Globus pallidus (tissue), 1 donor: Measurements from ENCODE around the gene KRTAP6-3.

Source experiments
- DNase-seq: peaks from one replicate; pipeline ENCODE4 v3.0.0-alpha.2; 2015; ENCODE audit warnings: low spot score

Gene KRTAP6-3, protein sequence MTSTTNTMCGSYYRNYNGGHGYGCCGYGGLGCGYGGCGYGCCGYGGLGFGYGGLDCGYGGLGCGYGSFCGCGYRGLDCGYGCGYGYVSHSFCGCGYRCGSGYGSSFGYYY

DNA sequence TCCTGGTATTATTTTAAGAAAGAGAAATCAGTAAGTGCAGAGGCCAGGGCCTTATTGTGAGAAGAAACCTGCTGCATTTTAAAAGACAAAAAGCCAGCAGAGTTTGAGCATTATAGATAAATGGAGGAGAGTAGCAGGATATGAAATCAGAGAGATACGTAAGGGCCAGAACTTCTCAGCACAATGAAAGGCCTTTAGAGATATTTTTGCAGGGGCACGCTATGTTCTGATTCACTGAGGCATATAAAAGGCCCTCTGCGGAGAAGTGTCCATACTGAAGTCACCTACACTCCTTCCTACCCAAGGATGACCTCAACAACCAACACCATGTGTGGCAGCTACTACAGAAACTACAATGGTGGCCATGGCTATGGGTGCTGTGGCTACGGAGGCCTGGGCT, at the start of gene KRTAP6-3:
TSS of gene KRTAP6-3 (plus strand) at position 301 of the 400 bp plus-strand sequence. CDS start at position 307, 6 bp downstream.
- DNase-seq = no peak

DNA sequence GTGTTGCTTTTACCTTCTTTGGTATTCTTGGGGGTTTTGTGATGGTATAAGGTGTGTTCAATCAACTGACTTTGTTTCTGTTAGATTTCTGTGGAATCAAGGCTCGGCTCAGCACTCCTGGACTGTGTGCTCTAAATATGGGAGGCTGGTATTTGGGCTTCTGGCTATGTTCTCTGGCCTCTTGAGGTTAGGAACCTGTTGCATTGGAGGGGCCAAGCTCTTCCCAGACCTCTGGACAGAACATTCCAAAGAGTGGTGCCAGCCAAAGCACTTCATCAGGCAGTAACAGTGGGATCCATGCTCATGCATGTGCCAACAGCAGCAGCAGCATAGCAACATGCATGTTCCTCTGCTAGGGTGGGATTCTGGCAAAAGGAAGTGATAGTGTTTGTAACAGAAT, 39.5 kb upstream of the KRTAP6-3 start:
- DNase-seq = no peak

- no peak for DNase-seq
Observed at GRCh38 chr21:30555095-30555494, 37.1 kb upstream of the KRTAP6-3 start.

DNA sequence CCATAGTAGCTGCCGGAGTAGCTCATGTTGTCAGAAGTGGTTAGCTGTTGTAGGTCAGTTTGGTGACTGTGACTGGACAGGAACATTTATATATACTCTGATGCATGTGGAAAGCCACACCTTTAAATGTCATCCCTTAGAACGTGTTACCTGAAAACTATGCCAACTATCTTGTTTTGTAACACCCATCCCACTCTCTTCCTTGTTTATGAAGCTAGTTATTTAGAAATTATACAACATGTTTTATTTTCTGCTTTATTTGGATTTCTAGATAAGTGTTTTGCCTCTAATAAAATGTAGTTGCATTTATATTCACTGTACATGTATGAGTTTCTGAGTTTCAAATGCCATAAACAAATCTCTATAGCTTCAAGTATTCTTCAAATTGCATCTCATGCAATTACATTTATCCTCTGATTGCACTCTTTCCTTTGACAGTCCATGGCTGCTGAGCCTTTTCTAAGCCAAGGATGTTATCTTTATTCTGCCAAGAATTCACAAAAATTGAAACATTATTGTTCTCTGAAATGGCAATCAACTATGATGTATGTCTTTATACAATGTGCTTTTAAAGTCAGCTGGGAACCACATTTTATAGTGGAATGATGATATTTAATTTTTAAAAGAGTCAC, 30.9 kb upstream of the KRTAP6-3 start, which contains the start of gene KRTAP19-7:
TSS of gene KRTAP19-7 (minus strand) at position 51 of the 632 bp plus-strand sequence. CDS start at position 26, 25 bp downstream.
- DNase-seq = no peak

DNA sequence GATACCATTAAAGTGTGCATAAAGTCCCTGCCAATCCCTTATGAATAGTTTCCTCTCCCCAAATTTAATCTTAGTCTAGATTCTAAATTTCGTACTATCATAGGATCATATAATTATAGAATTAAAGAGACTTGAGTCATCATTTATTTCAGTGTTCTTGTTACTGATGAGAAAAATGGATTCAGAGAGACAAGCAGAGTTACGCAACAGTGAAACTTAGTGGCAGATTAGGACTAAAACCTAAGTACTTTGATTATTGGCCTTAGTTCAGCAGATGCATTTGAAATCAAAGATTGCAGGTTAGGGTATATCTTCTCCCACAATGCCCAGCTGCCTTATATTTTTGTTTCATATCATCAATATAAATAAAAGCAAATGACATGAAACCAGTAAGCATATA, 30.3 kb upstream of the KRTAP6-3 start:
- DNase-seq = no peak

- DNase-seq = no peak
Observed at GRCh38 chr21:30563072-30563471, 29.2 kb upstream of the KRTAP6-3 start.

- no peak for DNase-seq
Observed at GRCh38 chr21:30563630-30564029, 28.6 kb upstream of the KRTAP6-3 start.

DNA sequence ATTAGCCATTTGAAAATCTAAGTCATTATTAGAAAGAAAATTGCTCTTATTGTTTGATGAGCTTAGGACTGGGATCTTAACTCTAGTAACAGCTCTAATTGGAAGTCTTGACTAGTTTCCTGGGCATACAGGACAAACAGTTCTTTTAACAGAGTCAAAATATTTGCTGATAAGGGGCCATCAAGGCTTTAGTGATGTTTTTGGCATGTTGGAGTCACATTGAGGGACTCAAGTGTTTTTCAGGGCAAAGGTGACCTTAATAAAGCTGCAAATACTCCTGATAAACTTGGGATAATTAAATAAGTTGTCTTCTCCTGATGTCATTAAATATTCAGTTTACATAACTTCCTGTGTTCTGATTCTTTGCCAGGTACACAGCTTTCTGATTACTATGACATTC, 24.6 kb upstream of the KRTAP6-3 start:
- DNase-seq = no peak

GRCh38 chr21:30577766-30578165, 14.5 kb upstream of the KRTAP6-3 start:
- DNase-seq = no peak

GRCh38 chr21:30579346-30579745, 12.9 kb upstream of the KRTAP6-3 start:
- no peak for DNase-seq

GRCh38 chr21:30580132-30580531, 12.1 kb upstream of the KRTAP6-3 start:
- DNase-seq = no peak

DNA sequence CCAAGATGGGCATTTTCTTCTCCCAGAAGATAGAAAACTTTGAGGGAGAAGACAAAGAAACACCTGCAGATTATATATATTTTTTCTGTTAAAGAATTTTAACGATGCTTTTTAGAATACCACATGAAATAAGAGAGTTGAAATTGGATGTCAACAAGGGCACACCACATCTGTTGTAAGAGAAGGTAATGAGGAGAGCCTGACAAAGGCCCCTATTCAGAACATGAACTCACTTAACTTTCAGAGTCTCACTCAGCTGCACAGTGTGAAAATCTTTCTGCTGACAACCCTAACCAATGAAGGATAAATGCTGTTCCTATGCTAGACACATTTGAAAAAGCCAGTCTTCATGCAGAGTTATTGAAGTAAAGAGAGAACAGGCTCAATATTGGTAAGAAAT, 9.4 kb upstream of the KRTAP6-3 start:
- no peak for DNase-seq

GRCh38 chr21:30590297-30590696, 1.9 kb upstream of the KRTAP6-3 start, which contains the start of gene KRTAP22-2:
KRTAP22-2 (minus strand) TSS chr21:30590397.
- no peak for DNase-seq

GRCh38 chr21:30598802-30599201, 6.6 kb downstream of the KRTAP6-3 start, which contains the start of gene KRTAP6-2:
KRTAP6-2 (minus strand) TSS chr21:30598902; CDS start chr21:30598874, 28 bp downstream.
- no peak for DNase-seq

- no peak for DNase-seq
Observed at GRCh38 chr21:30600787-30601186, 8.5 kb downstream of the KRTAP6-3 start, which contains the start of gene KRTAP22-1. KRTAP22-1 (plus strand) TSS chr21:30601087.

DNA sequence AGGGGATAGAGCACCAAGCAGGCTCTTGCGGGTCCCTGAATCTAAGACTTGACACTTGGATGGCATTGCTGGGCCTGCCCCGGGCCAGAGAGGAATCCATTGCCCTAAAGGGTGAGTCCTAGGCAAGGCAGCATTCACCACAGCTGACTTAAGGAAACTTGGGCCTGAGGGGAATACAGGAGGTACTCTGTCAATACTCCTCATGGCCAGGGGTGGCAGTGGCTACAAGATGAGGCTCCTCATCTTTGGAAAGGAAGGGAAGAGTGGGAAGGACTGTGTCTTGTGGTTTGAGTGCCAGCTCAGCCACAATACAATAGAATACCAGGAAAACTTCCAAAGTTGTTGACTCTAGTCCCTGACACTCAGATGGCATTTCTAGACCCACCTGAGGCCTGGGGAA, 13.7 kb downstream of the KRTAP6-3 start:
- DNase-seq = no peak

DNA sequence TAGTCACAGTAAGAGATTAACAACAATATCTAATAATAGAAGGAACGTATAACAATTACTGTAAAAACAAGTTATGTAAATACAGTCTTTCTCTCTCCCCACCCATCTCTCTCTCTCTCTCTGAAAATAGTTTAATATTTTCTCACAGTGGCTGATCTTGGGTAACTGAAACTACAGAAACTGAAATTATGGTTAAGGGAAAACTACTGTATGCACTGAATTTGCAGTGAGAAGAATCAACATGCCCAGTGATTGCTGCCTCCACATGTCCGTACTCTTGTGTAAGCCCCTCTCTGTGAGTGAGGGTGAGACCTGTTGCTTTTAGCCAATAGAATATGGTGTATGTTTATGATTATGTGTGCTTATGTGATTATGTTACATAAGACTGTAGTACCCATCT, 19.9 kb downstream of the KRTAP6-3 start:
- no peak for DNase-seq

- no peak for DNase-seq
Observed at GRCh38 chr21:30613836-30614235, 21.6 kb downstream of the KRTAP6-3 start, which contains the start of gene KRTAP6-1. KRTAP6-1 (minus strand) TSS chr21:30613930; CDS start chr21:30613904, 26 bp downstream.

- no peak for DNase-seq
Observed at GRCh38 chr21:30615199-30615598, 23.0 kb downstream of the KRTAP6-3 start.

GRCh38 chr21:30616125-30616524, 23.9 kb downstream of the KRTAP6-3 start, which contains the start of gene KRTAP20-1:
KRTAP20-1 (plus strand) TSS chr21:30616425; CDS start chr21:30616455, 30 bp downstream.
- no peak for DNase-seq

- DNase-seq = no peak
Observed at GRCh38 chr21:30620080-30620479, 27.8 kb downstream of the KRTAP6-3 start.

- no peak for DNase-seq
Observed at GRCh38 chr21:30620522-30620921, 28.3 kb downstream of the KRTAP6-3 start, which contains the start of gene KRTAP20-4. KRTAP20-4 (plus strand) TSS chr21:30620627.

GRCh38 chr21:30623362-30623761, 31.1 kb downstream of the KRTAP6-3 start:
- DNase-seq = no peak
